GM11168 (cell line): ENCODE data around the gene TUBB4B.

Experiments
- in situ Hi-C: fragments of 300-500 bp; cut with MboI; formaldehyde crosslinking; loops from one replicate; pipeline ENCODE4 v1.12.0; 2022; ENCODE audit warnings: low sequenced_read_pairs; ENCODE audit not compliant: unreplicated experiment

Gene TUBB4B

GRCh38 chr9:137224830-137225694 is 16.0 kb upstream of the TUBB4B start, which contains the start of gene CYSRT1:
CYSRT1 (plus strand) TSS chr9:137225174; CDS start chr9:137225622, 448 bp downstream.
- in situ Hi-C loops: no loop called here

- in situ Hi-C loops: no loop called here
Observed at GRCh38 chr9:137225699-137226331, 15.3 kb upstream of the TUBB4B start.

- in situ Hi-C loops: no loop called here
Observed at GRCh38 chr9:137226338-137227053, 14.6 kb upstream of the TUBB4B start.

GRCh38 chr9:137227054-137227852 is 13.8 kb upstream of the TUBB4B start, which contains the start of gene RNF224:
RNF224 (plus strand) TSS chr9:137227502; CDS start chr9:137228336, 834 bp downstream.
- in situ Hi-C loops: no loop called here

- in situ Hi-C loops: no loop called here
Observed at GRCh38 chr9:137227853-137228505, 13.1 kb upstream of the TUBB4B start.

- in situ Hi-C loops: no loop called here
Observed at GRCh38 chr9:137228506-137228967, 12.6 kb upstream of the TUBB4B start.

GRCh38 chr9:137228968-137229896 is 11.9 kb upstream of the TUBB4B start:
- in situ Hi-C loops: no loop called here

- in situ Hi-C loops: loop anchor here (5.0 kb wide), 1 partner anchor 108 kb away; no protein-coding TSS in a partner anchor
Observed at GRCh38 chr9:137229903-137230704, 11.0 kb upstream of the TUBB4B start.

GRCh38 chr9:137230705-137231371 is 10.2 kb upstream of the TUBB4B start, which contains the start of gene SLC34A3:
SLC34A3 (plus strand) TSS chr9:137230901; CDS start chr9:137231703, 802 bp downstream.
- in situ Hi-C loops: loop anchor here (5.0 kb wide), 1 partner anchor 109 kb away; no protein-coding TSS in a partner anchor

GRCh38 chr9:137231372-137232039 is 9.6 kb upstream of the TUBB4B start:
- in situ Hi-C loops: loop anchor here (5.0 kb wide), 1 partner anchor 109 kb away; no protein-coding TSS in a partner anchor

- in situ Hi-C loops: loop anchor here (5.0 kb wide), 1 partner anchor 110 kb away; no protein-coding TSS in a partner anchor
Observed at GRCh38 chr9:137232101-137232500, 9.0 kb upstream of the TUBB4B start.

GRCh38 chr9:137232510-137232909 is 8.6 kb upstream of the TUBB4B start:
- in situ Hi-C loops: loop anchor here (5.0 kb wide), 1 partner anchor 110 kb away; no protein-coding TSS in a partner anchor

- in situ Hi-C loops: loop anchor here (5.0 kb wide), 1 partner anchor 111 kb away; no protein-coding TSS in a partner anchor
Observed at GRCh38 chr9:137233143-137233980, 7.7 kb upstream of the TUBB4B start.

GRCh38 chr9:137234055-137234697 is 6.9 kb upstream of the TUBB4B start:
- in situ Hi-C loops: loop anchor here (5.0 kb wide), 1 partner anchor 112 kb away; no protein-coding TSS in a partner anchor
